Bone marrow (tissue), 2 donors: Measurements from ENCODE around the gene ST8SIA1.

Source experiments
- DNase-seq, 2 donors: peaks; one replicate each; lab custom pipeline; 2025; lab: John Stamatoyannopoulos, UW

ST8SIA1 gene

GRCh38 chr12:22238211-22238610 is 96.3 kb downstream of the ST8SIA1 start:
- no peak for DNase-seq

GRCh38 chr12:22234561-22234960 is 99.9 kb downstream of the ST8SIA1 start:
- no peak for DNase-seq

GRCh38 chr12:22231836-22232235 is 102.7 kb downstream of the ST8SIA1 start:
- DNase-seq, result no peak

- DNase-seq, result no peak
Measured at GRCh38 chr12:22231078-22231477, 103.4 kb downstream of the ST8SIA1 start.

- DNase-seq, result no peak
Measured at GRCh38 chr12:22230280-22230794, 104.2 kb downstream of the ST8SIA1 start.

GRCh38 chr12:22229652-22230279 is 104.7 kb downstream of the ST8SIA1 start:
- no peak for DNase-seq

- no peak for DNase-seq
Measured at GRCh38 chr12:22228022-22228875, 106.3 kb downstream of the ST8SIA1 start.

- DNase-seq, result no peak
Measured at GRCh38 chr12:22223356-22223755, 111.2 kb downstream of the ST8SIA1 start.

GRCh38 chr12:22217556-22217955 is 117.0 kb downstream of the ST8SIA1 start:
- DNase-seq, result no peak

GRCh38 chr12:22215467-22216253 is 118.8 kb downstream of the ST8SIA1 start:
- no peak for DNase-seq

GRCh38 chr12:22211128-22211527 is 123.4 kb downstream of the ST8SIA1 start:
- DNase-seq, result no peak

GRCh38 chr12:22209422-22209821 is 125.1 kb downstream of the ST8SIA1 start:
- no peak for DNase-seq

- DNase-seq, result no peak
Measured at GRCh38 chr12:22206111-22206728, 128.3 kb downstream of the ST8SIA1 start.

GRCh38 chr12:22204391-22204790 is 130.1 kb downstream of the ST8SIA1 start:
- no peak for DNase-seq

GRCh38 chr12:22202847-22203246 is 131.7 kb downstream of the ST8SIA1 start:
- DNase-seq, result no peak

- DNase-seq, result no peak
Measured at GRCh38 chr12:22201101-22201500, 133.4 kb downstream of the ST8SIA1 start.

GRCh38 chr12:22196236-22196635 is 138.3 kb downstream of the ST8SIA1 start:
- DNase-seq, result no peak

GRCh38 chr12:22190969-22191368 is 143.5 kb downstream of the ST8SIA1 start:
- no peak for DNase-seq

GRCh38 chr12:22188431-22188830 is 146.1 kb downstream of the ST8SIA1 start:
- no peak for DNase-seq

- DNase-seq, result no peak
Measured at GRCh38 chr12:22180705-22181104, 153.8 kb downstream of the ST8SIA1 start.

- no peak for DNase-seq
Measured at GRCh38 chr12:22173177-22173576, 161.3 kb downstream of the ST8SIA1 start.

- no peak for DNase-seq
Measured at GRCh38 chr12:22172501-22172900, 162.0 kb downstream of the ST8SIA1 start.
